ENCODE results near the gene KLHDC3.

DNA sequence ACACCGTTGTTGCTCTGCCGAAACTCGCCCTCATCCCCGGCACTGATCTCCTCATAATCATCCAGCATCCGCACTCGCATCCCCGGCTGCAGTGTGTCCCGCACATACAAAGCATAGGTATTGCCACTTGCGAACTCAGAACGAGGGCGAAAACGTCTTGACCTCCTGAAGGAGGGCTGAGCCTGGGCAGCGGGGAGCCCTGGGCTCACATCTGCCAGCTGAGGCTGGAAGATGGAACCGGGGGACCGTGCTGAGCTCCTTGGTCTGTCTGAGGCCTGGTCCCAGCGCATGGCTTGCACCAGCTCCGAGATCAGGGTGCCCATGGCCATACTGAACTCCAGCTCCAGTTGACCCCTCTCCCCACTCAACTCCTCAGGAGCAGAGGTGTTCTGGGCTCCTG lies 36.9 kb downstream of the KLHDC3 start:
- TF ChIP-seq, protein P1, sequence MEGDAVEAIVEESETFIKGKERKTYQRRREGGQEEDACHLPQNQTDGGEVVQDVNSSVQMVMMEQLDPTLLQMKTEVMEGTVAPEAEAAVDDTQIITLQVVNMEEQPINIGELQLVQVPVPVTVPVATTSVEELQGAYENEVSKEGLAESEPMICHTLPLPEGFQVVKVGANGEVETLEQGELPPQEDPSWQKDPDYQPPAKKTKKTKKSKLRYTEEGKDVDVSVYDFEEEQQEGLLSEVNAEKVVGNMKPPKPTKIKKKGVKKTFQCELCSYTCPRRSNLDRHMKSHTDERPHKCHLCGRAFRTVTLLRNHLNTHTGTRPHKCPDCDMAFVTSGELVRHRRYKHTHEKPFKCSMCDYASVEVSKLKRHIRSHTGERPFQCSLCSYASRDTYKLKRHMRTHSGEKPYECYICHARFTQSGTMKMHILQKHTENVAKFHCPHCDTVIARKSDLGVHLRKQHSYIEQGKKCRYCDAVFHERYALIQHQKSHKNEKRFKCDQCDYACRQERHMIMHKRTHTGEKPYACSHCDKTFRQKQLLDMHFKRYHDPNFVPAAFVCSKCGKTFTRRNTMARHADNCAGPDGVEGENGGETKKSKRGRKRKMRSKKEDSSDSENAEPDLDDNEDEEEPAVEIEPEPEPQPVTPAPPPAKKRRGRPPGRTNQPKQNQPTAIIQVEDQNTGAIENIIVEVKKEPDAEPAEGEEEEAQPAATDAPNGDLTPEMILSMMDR (IDR thresholded peaks at IDR 0.05), result no peak
- no peak for TF ChIP-seq POLR2A (IDR thresholded peaks at IDR 0.05)
